Subcutaneous adipose tissue (tissue), 4 donors: Measurements from ENCODE around the gene PTPRK. TPM values are rescaled to one million over a fixed set of nuclear protein-coding genes. Genes with fewer than 3 reads are reported as not detected.

Experiments
- CTCF ChIP-seq: fragments of 450-650 bp; IDR thresholded peaks from one replicate; pipeline ENCODE4 v1.5.1; 2016; ENCODE audit warnings: low read depth, mild to moderate bottlenecking, control low read depth, antibody characterized with exemption, moderate library complexity
- total RNA-seq, 4 donors: library from RNA; depleted of rRNA; stranded (reverse); fragments of >200 nt; gene quantifications; one replicate each; pipeline ENCODE4 v1.1.0, GENCODE V29; 2016

PTPRK gene
- total RNA-seq, 4 donors from 2014 or later: 21.6 to 31.0 (median 26.1) TPM

DNA sequence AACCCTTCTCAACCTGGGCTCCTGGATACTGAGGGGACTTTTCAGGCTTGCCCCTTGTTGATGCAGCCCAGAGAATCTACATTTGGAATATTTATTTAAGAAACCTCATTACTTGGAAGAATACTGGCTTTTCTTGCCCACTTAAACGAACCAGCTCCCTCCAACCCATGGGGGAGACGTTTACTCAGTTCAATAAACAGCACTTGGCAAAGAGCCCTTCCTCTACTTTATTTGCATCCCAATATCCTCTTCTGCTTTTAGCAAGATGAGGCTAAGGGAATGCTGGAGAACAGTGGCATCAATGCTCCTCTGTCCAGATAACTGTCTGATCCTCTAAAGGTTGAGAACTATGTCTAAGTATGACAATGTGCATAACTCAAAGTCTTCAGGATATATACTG, 22.2 kb downstream of the PTPRK start:
- TF ChIP-seq CTCF: no peak

DNA sequence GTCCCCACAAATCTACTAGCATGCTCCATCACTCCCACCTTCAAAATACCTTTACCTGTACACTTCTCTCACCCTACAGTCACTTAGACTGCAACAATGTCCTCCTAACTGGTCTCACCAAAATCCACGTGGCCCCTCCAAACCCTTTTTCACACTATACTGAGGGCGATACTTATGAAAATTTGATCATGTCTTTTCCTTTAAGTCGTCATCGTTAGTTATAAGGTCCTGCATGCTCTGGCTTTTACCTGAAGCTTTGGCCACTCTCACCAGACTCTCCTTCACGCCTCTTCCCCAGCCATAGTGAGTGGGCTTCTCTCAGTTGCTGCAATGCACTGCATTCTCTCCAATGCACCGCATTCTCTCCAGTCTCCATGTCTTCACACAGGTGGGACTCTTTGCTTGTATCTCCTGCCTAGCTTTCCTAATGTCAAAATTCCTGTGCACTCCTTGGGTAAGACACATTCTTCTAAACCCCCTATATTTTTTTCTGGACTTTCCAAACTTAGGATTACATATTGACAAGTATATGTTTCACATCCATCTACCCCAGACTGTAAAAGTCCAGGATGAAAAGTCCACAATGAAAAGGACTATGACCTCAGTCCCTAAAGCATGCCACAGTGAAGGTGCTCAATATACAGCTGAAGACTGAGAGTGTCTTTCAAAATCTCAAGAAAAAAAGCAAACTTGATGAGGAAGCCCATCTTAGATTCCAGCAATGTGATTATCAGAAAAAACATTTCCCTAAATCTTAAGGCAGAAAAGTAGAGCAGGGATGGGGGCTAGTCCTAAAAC, 24.7 kb downstream of the PTPRK start:
- TF ChIP-seq CTCF: no peak

- TF ChIP-seq CTCF: no peak
These were observed 26.0 kb downstream of the PTPRK start for GRCh38 chr6:128494440-128494839.

GRCh38 chr6:128493877-128494276, 26.5 kb downstream of the PTPRK start:
- no peak for TF ChIP-seq CTCF

GRCh38 chr6:128492386-128492785, 28.0 kb downstream of the PTPRK start:
- no peak for TF ChIP-seq CTCF

DNA sequence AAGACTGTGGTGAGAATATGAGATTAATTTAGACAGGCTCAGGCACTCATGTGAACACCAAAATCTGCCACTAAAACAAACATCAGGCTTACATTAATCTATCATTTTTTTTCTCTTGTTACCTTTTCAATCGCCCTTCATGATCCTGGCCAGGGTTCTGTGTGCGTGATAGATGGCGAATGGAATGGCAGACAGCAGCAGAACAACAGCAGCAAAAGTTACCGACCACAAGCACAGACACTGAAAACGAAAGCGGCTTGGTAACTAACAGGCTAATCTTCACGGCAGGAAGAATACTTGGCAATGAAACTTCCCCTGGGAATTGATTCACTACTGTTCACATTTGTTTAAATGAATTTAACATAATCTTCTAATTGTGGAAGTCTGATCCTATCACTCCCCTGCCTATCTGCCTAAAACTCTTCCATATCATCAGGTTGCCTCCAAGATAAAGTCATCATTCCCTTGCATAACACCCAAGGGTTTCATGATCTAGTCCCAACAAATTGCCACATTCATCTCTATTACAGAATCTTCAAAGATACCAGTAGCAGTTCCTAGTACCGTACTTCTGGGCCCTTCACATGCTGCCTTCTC, 28.7 kb downstream of the PTPRK start:
- no peak for TF ChIP-seq CTCF

GRCh38 chr6:128491100-128491581, 29.3 kb downstream of the PTPRK start:
- no peak for TF ChIP-seq CTCF
